GDM1 (cell line): ENCODE measurements around the gene CD163.
"Not testable (repeated sequence)": the region's sequence is repeated elsewhere in the genome, so short reads cannot be mapped to it uniquely, and the experiment has no call there.

Experiments
- DNase-seq: peaks from one replicate; lab custom pipeline; 2025; lab: John Stamatoyannopoulos, UW

The CD163 gene

GRCh38 chr12:7503686-7504415 lies at the start of gene CD163:
CD163 (minus strand) TSS chr12:7503777; CDS start chr12:7503690, 87 bp downstream.
- no peak for DNase-seq

- DNase-seq, result no peak
Observed at GRCh38 chr12:7542813-7543212, 39.2 kb upstream of the CD163 start.

GRCh38 chr12:7542046-7542445 lies 38.5 kb upstream of the CD163 start:
- DNase-seq, result no peak

GRCh38 chr12:7514416-7514815 lies 10.8 kb upstream of the CD163 start:
- no peak for DNase-seq

- no peak for DNase-seq
Observed at GRCh38 chr12:7512553-7512952, 9.0 kb upstream of the CD163 start.

- DNase-seq, result not testable (repeated sequence)
Observed at GRCh38 chr12:7509793-7510470, 6.4 kb upstream of the CD163 start.

- DNase-seq, result no peak
Observed at GRCh38 chr12:7502612-7503011, 965 bp downstream of the CD163 start.

GRCh38 chr12:7501031-7501588 lies 2.5 kb downstream of the CD163 start:
- no peak for DNase-seq

GRCh38 chr12:7499636-7500035 lies 3.9 kb downstream of the CD163 start:
- no peak for DNase-seq

- no peak for DNase-seq
Observed at GRCh38 chr12:7498809-7499208, 4.8 kb downstream of the CD163 start.

- no peak for DNase-seq
Observed at GRCh38 chr12:7497661-7498060, 5.9 kb downstream of the CD163 start.

GRCh38 chr12:7496451-7496850 lies 7.1 kb downstream of the CD163 start:
- DNase-seq, result no peak

- no peak for DNase-seq
Observed at GRCh38 chr12:7495136-7495535, 8.4 kb downstream of the CD163 start.

- no peak for DNase-seq
Observed at GRCh38 chr12:7493006-7493405, 10.6 kb downstream of the CD163 start.

GRCh38 chr12:7486512-7486911 lies 17.1 kb downstream of the CD163 start:
- DNase-seq, result no peak

- no peak for DNase-seq
Observed at GRCh38 chr12:7485095-7485494, 18.5 kb downstream of the CD163 start.

GRCh38 chr12:7483343-7483742 lies 20.2 kb downstream of the CD163 start:
- DNase-seq, result no peak

- DNase-seq, result no peak
Observed at GRCh38 chr12:7479771-7480170, 23.8 kb downstream of the CD163 start.

GRCh38 chr12:7472060-7472459 lies 31.5 kb downstream of the CD163 start:
- DNase-seq, result no peak

- DNase-seq, result peak; percentile 43
Observed at GRCh38 chr12:7460375-7461259, 43.0 kb downstream of the CD163 start.

- DNase-seq, result no peak
Observed at GRCh38 chr12:7459973-7460372, 43.6 kb downstream of the CD163 start.

- DNase-seq, result no peak
Observed at GRCh38 chr12:7451756-7452155, 51.8 kb downstream of the CD163 start.
